BJ (cell line): ENCODE data around the gene KNL1. TPM values are rescaled to one million over a fixed set of nuclear protein-coding genes. Genes with fewer than 3 reads are reported as not detected.

ENCODE experiments used
- CTCF ChIA-PET: fragments of 350-600 bp; formaldehyde crosslinking; extraction: SDS; loops from one replicate; lab custom pipeline; 2021; ENCODE audit warnings: antibody characterized with exemption, inconsistent platforms; lab: Yijun Ruan, JAX
- POLR2A ChIA-PET: fragments of 300-600 bp; sonication (Branson Sonifier 250); formaldehyde crosslinking; extraction: SDS; loops from one replicate; lab custom pipeline; 2021; ENCODE audit warnings: antibody characterized with exemption; lab: Charles Lee
- DNase-seq: peaks from one replicate; pipeline ENCODE4 v3.0.0-alpha.2; 2011; ENCODE audit warnings: low read depth
- H3K27me3 ChIP-seq: 2 replicates; pipeline ENCODE4 v1.6.0; 2011; ENCODE audit warnings: low read length; ENCODE audit not compliant: control insufficient read depth, insufficient read depth
- H3K36me3 ChIP-seq: 2 replicates; pipeline ENCODE4 v1.5.1; 2011; ENCODE audit warnings: low read length; ENCODE audit not compliant: control insufficient read depth, insufficient read depth
- H3K4me3 ChIP-seq: 2 replicates; pipeline ENCODE4 v1.5.1; 2011; ENCODE audit warnings: low read depth, mild to moderate bottlenecking, control low read depth, low read length
- CTCF ChIP-seq: IDR thresholded peaks from 2 replicates; pipeline ENCODE4 v1.5.1; 2011; ENCODE audit warnings: low read depth, mild to moderate bottlenecking, control low read depth, inconsistent platforms, low read length, moderate library complexity; ENCODE audit not compliant: insufficient read depth
- polyA plus RNA-seq: library from polyadenylated mRNA; depleted of rRNA; stranded (reverse); fragments of >200 nt; gene quantifications from 2 replicates; pipeline ENCODE4 v1.2.3, GENCODE V29; 2011

Gene KNL1
- polyA plus RNA-seq, 1 experiment = 3.9 TPM

GRCh38 chr15:40600956-40601355 is 6.9 kb downstream of the KNL1 start:
- ChIA-PET CTCF (interaction anchor here (0.8 to 1.3 kb wide), 3 partner anchors 11 to 239 kb away, joined by 3 to 4 read pairs (median 3); no protein-coding TSS in a partner anchor), POLR2A (no interaction called here)

GRCh38 chr15:40603935-40604334 is 9.9 kb downstream of the KNL1 start:
- POLR2A ChIA-PET = no interaction called here
- no peak for DNase-seq
- CTCF ChIA-PET = interaction anchor here (1.2 to 1.9 kb wide), 2 partner anchors 15 to 290 kb away, joined by 4 to 12 read pairs; partner anchors contain the start of gene VPS18
- H3K27me3 ChIP-seq = no peaks in the 10 kb centered on the region
- no peak for TF ChIP-seq CTCF
- no peaks in the 10 kb centered on the region; the same call in 1 of the 2 replicates for H3K36me3 ChIP-seq
- no peak overlapping the region for H3K4me3 ChIP-seq

More at GRCh38 chr15:40600956-40601355, 6.9 kb downstream of the KNL1 start:
- no peaks in the 10 kb centered on the region for H3K36me3 ChIP-seq
- no peak for DNase-seq
- no peaks in the 10 kb centered on the region for H3K27me3 ChIP-seq
- no peak for TF ChIP-seq CTCF
- H3K4me3 ChIP-seq = no peak overlapping the region

DNA sequence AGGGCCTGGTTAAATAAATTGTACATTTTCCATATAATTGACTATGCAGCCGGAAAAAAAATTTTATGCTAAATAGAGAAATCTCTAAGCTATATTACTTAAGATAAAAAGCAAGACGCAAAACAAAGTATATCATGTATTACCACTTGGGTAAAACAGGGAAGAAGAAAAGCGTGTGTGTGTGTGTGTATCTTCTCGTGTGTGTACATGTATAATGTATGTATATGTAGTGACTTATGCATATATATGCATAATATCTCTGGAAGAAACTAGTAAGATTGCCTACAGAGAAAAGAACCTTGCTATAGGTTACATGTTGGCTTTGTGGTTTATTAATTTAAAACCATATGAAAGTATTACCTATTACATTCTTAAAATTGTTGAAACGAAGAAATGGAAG is 19.0 kb downstream of the KNL1 start:
- Histone ChIP-seq H3K27me3 (no peaks in the 10 kb centered on the region), H3K4me3 (no peak overlapping the region), H3K36me3 (no peaks in the 10 kb centered on the region)
- TF ChIP-seq CTCF = no peak
- ChIA-PET POLR2A (no interaction called here), CTCF (interaction anchor here (0.7 kb wide), 1 partner anchor 107 kb away, joined by 3 read pairs; no protein-coding TSS in a partner anchor)
- no peak for DNase-seq

- Histone ChIP-seq H3K27me3 (no peaks in the 10 kb centered on the region), H3K36me3 (no peaks in the 10 kb centered on the region), H3K4me3 (no peak overlapping the region)
- CTCF ChIA-PET = no interaction called here
- POLR2A ChIA-PET = no interaction called here
- no peak for TF ChIP-seq CTCF
- DNase-seq = no peak
These were observed 24.0 kb downstream of the KNL1 start for GRCh38 chr15:40618023-40618422.

DNA sequence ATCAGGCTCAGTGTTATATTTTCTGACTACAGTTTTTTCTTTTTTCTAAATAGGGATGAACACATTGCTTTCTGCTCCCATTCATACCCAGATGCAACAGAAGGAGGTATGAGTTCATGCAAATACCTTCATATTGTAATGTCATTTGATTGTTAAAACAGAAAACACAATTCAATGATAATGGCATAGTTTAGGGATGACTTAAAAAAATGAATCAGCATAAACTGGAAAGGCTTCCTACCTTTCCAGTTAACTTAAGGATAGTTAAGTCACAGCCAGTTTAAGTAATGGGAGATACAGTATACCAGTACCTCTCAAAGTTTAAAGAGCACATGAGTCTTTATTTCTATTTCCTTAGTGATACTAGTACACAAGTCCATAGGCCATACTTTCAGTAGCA is 24.9 kb downstream of the KNL1 start:
- no peak for TF ChIP-seq CTCF
- Histone ChIP-seq H3K36me3 (no peaks in the 10 kb centered on the region), H3K27me3 (no peaks in the 10 kb centered on the region), H3K4me3 (no peak overlapping the region)
- DNase-seq = no peak
- POLR2A ChIA-PET = no interaction called here
- CTCF ChIA-PET = no interaction called here
